C4-2B (cell line): Measurements from ENCODE around the gene RBP3.

ENCODE experiments used
- H3K27ac ChIP-seq: fragments of 450-650 bp; 2 replicates; pipeline ENCODE4 v1.5.1; 2017
- CTCF ChIP-seq: fragments of 450-650 bp; conservative IDR thresholded peaks from 2 replicates; pipeline ENCODE4 v1.5.1; 2017; ENCODE audit warnings: mild to moderate bottlenecking
- ZFX ChIP-seq: fragments of 450-650 bp; IDR thresholded peaks from 2 replicates; pipeline ENCODE4 v1.6.1; 2017

RBP3 gene

GRCh38 chr10:47311932-47312662 is 36.1 kb upstream of the RBP3 start:
- no peak overlapping the region for H3K27ac ChIP-seq
- TF ChIP-seq CTCF (peak; percentile 95), ZFX (no peak)

- TF ChIP-seq ZFX (no peak), CTCF (no peak)
- H3K27ac ChIP-seq: no peak overlapping the region
Observed at GRCh38 chr10:47312663-47312995, 35.5 kb upstream of the RBP3 start.

- H3K27ac ChIP-seq: no peak overlapping the region
- TF ChIP-seq CTCF: no peak
- TF ChIP-seq ZFX: no peak
Observed at GRCh38 chr10:47314416-47314970, 33.7 kb upstream of the RBP3 start.

GRCh38 chr10:47315421-47315820 is 32.7 kb upstream of the RBP3 start:
- TF ChIP-seq CTCF: no peak
- no peak for TF ChIP-seq ZFX

GRCh38 chr10:47316131-47316530 is 32.0 kb upstream of the RBP3 start:
- no peak for TF ChIP-seq ZFX
- H3K27ac ChIP-seq: no peak overlapping the region

More at GRCh38 chr10:47315421-47315820, 32.7 kb upstream of the RBP3 start:
- H3K27ac ChIP-seq: no peak overlapping the region

GRCh38 chr10:47317251-47317650 is 30.9 kb upstream of the RBP3 start:
- H3K27ac ChIP-seq: no peak overlapping the region
- TF ChIP-seq ZFX: no peak
- no peak for TF ChIP-seq CTCF

- TF ChIP-seq ZFX: no peak
- no peak for TF ChIP-seq CTCF
- H3K27ac ChIP-seq: no peak overlapping the region
Observed at GRCh38 chr10:47318706-47319105, 29.5 kb upstream of the RBP3 start.

- TF ChIP-seq ZFX (no peak), CTCF (no peak)
- H3K27ac ChIP-seq: no peak overlapping the region
Observed at GRCh38 chr10:47319784-47320183, 28.4 kb upstream of the RBP3 start.
